DMS114 treated with DMSO at 0.1 percent for 48 hours (cell line): ENCODE results near the gene HOGA1.

ENCODE experiments used
- DNase-seq: peaks from one replicate; lab custom pipeline; 2025; ENCODE audit not compliant: unreplicated experiment; lab: John Stamatoyannopoulos, UW

The HOGA1 gene

GRCh38 chr10:97584060-97584797, at the start of gene HOGA1:
TSS of gene HOGA1 (plus strand) at chr10:97584389. CDS start at chr10:97584704, 315 bp downstream.
- DNase-seq = no peak

DNA sequence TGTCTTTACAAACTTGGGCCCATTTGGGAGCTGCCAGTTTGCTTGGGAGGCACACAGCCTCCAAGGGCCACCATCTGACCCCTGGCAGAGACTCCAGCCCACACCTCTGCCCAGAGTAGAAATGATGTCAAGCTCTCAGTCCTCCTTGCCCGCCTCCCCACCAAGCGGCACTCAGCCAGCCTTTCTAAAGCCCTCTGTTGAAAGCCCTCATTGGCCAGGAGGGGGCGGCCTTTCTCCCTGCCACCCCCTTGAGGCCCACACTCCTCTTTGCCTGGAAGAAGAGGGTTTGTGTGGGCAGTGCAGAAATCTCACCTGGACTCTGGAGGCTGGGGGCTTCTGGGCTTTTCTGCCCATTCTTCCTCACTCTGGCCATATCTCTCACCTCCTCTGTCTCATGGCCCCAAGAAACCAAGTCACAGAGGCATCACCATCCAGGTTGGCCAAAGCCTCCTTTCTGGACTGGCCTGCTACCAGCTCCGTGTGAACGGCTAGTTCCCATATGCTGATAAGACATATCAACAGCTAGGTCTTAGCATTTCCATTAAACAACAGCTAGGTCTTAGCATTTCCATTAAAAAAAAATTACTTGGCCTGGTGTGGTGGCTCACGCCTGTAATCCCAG, 49.3 kb upstream of the HOGA1 start:
- no peak for DNase-seq

GRCh38 chr10:97537186-97537869, 46.9 kb upstream of the HOGA1 start:
- no peak for DNase-seq

DNA sequence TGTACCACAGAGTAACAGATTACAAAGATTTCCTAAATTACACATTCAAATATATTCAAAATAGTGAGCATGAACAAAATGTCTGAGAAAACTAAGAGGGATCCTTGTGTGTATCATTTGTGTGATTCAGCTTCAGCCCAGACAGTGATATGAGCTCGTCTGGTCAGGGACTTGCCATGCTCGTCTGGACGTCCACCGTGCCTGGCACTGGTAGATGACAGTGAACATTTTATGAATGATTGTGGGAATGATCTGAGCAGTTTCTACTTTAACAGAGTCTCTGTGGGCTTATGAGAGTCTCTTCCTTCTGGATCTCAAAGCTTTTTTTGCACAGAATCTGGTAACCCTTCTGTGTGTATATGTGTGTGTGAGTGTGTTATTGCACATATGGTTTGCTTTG, 45.8 kb upstream of the HOGA1 start:
- DNase-seq = no peak

DNA sequence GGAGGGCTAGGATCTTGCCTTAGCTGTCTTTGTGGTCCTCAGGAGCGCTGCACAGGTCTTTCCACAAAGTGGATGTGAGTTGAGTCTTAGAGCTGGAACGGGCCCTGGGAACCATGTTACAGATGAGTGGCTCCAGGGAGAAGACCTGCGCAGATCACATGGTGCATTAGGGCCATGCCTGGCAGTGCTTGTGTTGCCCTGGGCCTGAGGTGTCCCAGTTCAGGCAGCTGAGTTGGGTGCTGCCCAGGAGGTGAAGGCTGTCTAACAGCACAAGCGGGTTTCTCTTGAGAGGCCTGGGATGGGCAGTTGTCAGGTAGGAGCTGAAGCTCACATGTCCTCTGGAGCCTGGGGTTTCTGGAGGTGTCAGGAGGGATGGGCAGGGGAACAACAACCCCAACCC, 45.4 kb upstream of the HOGA1 start:
- no peak for DNase-seq

- no peak for DNase-seq
Observed at GRCh38 chr10:97539523-97540200, 44.5 kb upstream of the HOGA1 start.

DNA sequence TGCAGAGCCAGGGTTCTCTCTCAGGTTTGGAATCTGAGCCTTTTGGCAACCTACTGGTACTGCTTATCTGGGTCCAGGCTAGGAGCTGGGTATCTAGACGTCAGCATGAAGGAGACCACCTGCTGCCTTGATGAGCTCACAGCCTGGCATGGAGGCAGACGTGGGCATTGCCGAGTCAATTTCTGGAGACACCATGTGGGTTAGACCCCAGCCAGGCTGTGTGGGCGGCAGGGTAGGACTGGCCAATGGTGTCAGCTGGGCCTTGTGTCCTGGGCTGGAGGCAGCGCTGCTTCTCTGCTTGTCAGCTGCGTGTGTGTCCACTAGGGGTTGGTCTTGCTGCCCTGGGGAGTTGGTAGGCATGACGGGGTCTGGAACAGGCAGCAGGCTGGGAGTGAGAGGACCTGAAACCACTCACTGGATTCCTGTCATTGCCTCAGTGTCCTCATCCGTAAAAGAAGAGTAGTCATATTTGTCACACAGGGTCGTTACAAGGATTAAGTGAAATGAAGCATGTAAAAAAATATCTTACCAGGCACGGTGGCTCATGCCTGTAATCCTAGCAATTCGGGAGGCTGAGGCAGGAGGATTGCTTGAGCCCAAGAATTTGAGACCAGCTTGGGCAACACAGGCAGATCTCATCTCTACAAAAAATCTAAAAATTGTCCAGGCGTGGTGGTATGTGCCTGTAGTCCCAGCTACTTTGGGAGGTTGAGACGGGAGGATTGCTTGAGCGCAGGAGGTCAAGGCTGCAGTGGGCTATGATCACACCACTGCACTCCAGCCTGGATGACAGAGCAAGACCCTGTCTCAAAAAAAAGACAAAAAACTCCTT, 43.3 kb upstream of the HOGA1 start:
- no peak for DNase-seq

DNA sequence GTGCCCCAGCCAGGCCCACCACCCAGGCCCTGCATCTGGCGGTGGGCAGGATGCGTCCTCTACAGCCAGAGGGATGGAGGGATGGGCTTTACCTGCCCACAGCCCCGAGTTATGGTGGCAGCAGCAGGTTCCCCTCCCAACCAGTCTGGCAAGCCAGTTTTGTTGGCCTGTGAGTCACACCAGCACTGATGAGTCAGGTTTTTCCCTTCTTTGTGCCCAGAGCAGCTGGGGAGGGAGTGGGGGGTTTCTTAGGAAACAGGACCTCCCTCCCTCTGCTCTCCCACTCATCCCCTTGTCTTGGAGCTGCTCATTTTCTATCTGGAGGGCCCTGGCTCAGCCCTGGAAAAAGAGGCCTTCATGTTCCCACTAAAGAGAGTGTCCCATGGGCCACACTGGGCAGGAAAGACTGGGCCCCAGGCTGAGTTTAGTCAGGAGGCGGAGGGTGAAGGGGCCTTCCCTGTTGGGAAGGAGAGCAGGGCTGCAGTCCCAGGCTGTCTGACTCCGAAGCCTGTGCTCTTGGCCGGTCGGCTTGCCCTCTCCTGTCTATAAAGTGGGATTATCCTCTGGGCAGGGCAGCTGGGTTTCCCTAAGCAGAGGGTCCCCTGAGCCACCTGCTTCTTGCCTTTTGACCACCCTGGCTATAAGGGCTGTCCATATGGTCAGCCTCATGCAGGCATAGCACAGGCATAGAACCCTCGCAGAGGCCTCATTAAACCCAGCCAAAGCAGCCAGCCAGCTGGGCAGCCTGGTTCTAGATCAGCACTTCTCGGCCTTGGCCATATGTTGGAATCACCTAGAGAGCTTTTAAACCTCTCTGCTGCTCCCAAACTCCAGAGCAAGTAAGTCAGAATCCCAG, 41.8 kb upstream of the HOGA1 start:
- DNase-seq = no peak

DNA sequence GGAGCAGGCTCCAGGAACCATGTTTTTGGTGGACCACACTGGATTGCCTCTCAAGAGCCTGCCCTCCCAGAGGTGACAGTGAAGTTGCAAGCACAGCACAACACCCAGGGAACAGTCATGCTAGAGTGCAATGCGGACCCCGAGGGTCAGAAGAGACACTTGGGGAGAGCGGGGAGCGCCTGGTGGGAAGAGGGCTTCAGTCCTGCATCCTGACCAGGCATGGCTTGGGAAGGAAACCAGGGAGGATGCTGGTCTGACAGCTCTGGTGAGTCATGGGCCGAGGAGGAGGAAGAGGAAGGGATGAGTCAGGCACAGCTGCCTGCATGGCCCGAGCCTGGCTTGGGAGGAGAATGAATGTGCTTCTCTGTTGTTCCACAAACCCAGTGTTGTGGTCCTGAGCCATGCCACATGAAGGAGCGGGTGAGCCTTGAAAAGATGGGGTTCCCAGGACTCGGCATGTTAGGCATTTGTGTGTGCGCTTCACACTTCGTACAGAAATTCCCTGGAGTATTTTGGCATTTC, 41.1 kb upstream of the HOGA1 start:
- DNase-seq = no peak

DNA sequence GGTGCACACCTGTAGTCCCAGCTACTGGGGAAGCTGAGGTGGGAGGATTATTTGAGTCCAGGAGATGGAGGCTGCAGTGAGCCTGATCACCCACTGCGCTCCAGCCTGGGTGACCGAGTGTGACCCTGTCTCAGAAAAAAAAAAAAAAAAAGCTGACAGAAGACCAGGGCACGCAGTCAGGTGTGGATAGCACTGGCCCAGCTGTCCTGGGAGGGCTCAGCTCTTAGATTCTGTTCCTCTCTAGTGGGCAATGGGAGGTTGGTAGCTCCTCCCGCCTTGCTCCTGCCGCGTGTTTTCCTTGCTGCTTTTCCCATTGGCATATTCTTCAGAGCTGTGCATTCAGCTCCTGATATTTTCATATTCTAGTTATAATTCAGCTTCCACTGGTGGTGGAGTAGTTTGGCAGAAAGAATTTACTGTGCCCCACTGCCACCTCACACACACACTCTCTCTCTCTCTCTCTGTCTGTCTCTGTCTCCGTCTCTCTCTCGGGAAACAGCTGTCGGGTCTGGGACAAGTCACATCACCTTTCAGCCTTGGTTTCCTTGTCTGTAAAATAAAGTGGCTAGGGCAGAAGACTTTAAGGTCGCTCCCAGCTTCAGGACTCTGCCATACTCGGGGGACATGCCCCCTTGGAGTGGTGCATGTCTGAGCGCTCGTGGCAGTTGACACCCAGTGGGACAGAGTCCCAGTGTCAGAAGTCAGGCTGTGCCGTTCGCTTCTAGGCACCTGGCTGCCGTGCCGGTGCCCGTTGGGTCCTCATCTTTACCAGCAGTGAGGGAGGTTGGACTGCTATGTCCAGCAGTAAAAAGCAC, 37.5 kb upstream of the HOGA1 start:
- no peak for DNase-seq

DNA sequence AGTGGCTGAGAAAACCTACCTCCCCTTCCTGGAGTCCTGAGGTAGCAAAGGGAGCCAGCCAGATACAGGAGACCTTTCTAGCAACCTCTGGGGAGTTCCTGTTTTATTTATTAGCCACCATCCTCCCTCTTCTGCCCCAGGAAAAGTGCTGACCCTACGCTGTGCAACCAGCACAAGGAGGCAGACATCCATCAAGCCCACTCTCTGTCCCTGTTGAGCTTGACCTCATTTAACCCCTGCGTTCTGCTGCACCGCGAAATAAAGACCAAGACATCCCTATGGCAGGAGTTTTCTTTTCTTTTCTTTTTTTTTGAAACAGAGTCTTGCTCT, 37.0 kb upstream of the HOGA1 start:
- DNase-seq = no peak

GRCh38 chr10:97547962-97548361, 36.2 kb upstream of the HOGA1 start:
- no peak for DNase-seq

DNA sequence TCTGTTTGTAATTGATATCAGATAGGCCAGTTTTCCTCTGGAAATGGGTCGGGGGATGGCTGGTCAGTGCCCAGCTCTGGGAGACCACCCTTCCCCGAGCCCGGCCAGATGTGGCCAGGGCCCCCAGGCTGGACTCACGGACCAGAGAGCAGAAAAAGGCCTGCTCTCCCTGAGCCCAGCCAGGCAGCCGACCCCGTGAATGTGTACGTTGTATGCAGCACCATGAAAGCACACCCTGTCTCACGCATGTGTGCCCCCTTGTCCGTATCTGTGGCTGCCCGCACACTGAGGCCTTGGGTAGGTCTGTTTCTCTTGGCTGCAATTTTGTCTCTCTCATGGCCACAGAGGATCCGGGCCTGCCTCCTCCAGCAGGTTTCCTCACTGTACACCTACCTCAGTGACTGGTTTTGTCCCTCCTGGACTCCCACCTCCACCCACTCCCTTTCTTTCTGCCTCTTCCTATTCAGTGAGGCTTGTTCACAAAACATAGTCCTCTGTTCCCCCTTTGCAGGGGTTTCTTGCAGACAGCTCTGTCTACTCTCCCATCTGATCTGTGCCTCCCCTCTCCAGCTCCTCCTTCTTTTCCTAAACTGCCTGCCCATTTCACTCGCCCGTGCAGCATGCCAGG, 35.2 kb upstream of the HOGA1 start:
- no peak for DNase-seq

DNA sequence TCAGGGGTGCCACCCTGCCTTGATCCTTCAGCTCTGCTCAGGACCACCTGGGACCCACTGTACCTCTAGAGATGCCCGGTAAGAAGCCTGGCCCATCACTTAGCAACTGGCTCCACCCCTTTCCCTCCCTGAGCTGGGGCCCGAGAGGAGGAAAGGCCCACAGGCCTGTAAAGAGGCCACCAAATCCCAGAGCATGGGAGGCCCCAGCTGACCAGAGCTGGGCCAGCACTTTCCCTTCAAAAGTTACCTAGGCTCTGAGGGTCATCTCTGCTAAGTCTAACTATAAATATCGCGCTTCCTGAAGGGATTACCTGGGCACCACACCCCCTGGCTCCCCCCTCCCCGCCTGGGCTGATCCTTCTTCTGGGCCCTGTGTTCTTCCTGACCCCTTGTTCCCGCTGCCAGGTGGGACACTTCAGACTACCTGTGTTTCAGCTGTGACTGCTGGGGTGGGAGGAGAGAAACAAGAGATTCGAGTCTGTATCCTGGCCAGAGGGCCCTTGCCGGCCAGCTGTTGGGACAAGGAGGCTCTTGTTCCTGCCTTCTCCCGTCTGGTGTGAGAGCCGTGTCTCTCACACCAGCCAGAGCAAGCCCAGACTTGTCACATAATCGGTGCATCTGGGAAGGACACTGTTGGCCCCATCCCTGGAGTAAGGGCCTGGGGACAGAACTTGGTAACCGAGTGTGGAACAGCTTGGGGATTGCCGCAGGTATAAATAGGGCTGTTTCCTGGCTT, 34.4 kb upstream of the HOGA1 start:
- no peak for DNase-seq

DNA sequence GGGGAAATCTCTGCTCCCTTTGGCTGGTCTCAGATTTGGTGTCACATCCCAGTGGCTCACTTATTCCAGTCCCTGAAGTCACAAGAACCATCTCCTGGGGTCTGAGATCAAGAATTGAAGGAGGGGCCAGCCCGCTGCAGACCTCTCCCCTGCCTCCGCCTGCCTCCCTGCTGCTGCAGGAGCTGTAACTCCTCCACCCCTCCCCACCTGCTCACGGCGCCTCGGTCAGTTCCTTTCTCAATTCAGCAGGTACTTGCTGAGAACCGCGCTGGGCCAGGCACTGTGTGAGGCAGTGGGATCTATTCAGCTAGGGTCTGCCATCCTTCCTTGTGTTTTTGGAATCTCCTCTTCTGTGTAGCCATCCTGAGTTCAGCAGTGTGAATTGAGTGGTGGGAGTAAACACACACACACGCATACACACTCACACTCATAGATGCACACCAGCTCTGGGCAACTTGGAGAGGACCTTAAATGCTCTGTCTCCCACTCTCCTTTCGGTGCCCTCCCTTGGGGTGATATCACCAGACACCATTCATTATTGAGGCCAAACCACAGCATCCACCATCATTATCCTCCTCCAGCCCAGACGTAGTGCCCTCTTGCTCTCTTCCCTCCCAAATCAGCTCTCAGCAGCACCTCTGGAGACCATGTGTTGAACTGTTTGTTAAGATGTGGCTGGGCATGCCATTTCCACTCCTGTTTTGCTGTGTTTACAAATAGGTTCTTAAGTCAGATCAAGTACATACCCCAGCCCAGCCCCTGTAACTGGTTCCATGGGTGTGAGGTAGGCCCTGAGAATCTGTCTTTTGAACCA, 33.6 kb upstream of the HOGA1 start:
- DNase-seq = no peak

GRCh38 chr10:97551271-97551670, 32.9 kb upstream of the HOGA1 start:
- no peak for DNase-seq

DNA sequence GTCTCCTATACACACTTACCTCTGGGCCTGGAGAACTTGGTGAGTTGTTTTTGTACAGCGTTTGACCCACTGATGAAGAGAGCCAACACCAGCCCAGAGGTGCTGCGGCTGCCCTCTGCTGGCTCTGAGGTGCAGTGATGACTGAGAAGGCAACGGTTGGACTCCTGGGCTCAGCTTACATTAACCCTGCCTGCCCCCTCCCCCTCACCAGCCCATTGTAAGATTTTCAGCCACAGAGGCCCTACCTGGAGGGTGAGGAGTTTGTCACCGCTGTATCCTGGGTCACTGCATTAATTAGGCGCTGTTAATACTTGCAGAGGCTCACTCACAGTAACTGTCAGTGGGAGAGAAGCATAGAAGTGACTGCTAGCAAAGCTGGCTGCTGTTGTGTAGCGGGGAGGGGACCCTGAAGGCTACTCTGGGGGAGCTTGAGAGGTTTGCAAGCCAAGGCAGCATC, 30.6 kb upstream of the HOGA1 start:
- peak; percentile 40 for DNase-seq
